K562 (cell line): Measurements from ENCODE around the gene DDX5.

ENCODE experiments used
- ARHGAP35 ChIP-seq: fragments of 450-650 bp; IDR thresholded peaks from 2 replicates; pipeline ENCODE4 v1.6.1; 2018; ENCODE audit not compliant: partially characterized antibody
- EGR1 ChIP-seq: fragments of 450-650 bp; conservative IDR thresholded peaks from 2 replicates; pipeline ENCODE4 v1.6.1; 2017; ENCODE audit warnings: mild to moderate bottlenecking
- EP300 ChIP-seq: IDR thresholded peaks from 2 replicates; pipeline ENCODE4 v1.6.1; 2012; ENCODE audit warnings: low read length, improper control_type of control experiment
- FOXJ3 ChIP-seq: sonication (generic); formaldehyde crosslinking; IDR thresholded peaks from 2 replicates; pipeline ENCODE4 v1.4.0; 2020; ENCODE audit warnings: mild to moderate bottlenecking, missing genetic modification reagents
- JUND ChIP-seq, 2 experiments: IDR thresholded peaks; 2 replicates in 1 of 2; 3 replicates in 1 of 2; pipeline ENCODE4 v1.6.1; 2011; ENCODE audit warnings: borderline replicate concordance in 2 of 2, low read depth in 2 of 2, low read length in 2 of 2, improper control_type of control experiment in 1 of 2, missing biosample characterization in 1 of 2, missing genetic modification characterization in 1 of 2, missing genetic modification reagents in 1 of 2
- NR0B1 ChIP-seq: fragments of 450-650 bp; IDR thresholded peaks from one replicate; pipeline ENCODE4 v1.6.1; 2018; ENCODE audit warnings: mild to moderate bottlenecking, moderate library complexity; ENCODE audit not compliant: partially characterized antibody
- POLR2A ChIP-seq: fragments of 450-650 bp; conservative IDR thresholded peaks from 2 replicates; pipeline ENCODE4 v1.6.1; 2016
- SAFB2 ChIP-seq: fragments of 200-400 bp; formaldehyde crosslinking; IDR thresholded peaks from 2 replicates; pipeline ENCODE4 v1.6.1; 2018; ENCODE audit warnings: borderline replicate concordance, low read length, low read depth, moderate library complexity; ENCODE audit not compliant: severe bottlenecking
- SP1 ChIP-seq: sonication (generic); formaldehyde crosslinking; IDR thresholded peaks from 2 replicates; pipeline ENCODE4 v1.8.1; 2022; ENCODE audit warnings: mild to moderate bottlenecking, missing genetic modification reagents
- ZBTB2 ChIP-seq: fragments of 450-650 bp; IDR thresholded peaks from 2 replicates; pipeline ENCODE4 v1.6.1; 2016; ENCODE audit warnings: antibody characterized with exemption
- ZFP36 ChIP-seq: fragments of 150-350 bp; IDR thresholded peaks from 2 replicates; pipeline ENCODE4 v1.6.1; 2018; ENCODE audit warnings: low read length, low read depth; ENCODE audit not compliant: partially characterized antibody
- ZNF274 ChIP-seq: IDR thresholded peaks from 2 replicates; pipeline ENCODE4 v1.6.1; 2011; ENCODE audit warnings: low read depth, mild to moderate bottlenecking, low read length, moderate library complexity, borderline replicate concordance
- ZNF639 ChIP-seq, 2 experiments: fragments of 200-800 bp in 1 of 2; sonication (Bioruptor generic) in 1 of 2; sonication (generic) in 1 of 2; formaldehyde crosslinking in 1 of 2; IDR thresholded peaks in 1 of 2; conservative IDR thresholded peaks in 1 of 2; 2 replicates each; pipeline versions ENCODE4 v1.5.0 to v1.6.1; 2016 to 2020; ENCODE audit warnings: missing compliant biosample characterization in 1 of 2, missing genetic modification characterization in 1 of 2, missing genetic modification reagents in 1 of 2
- TF ChIP-seq, protein P1 (sequence below), 3 experiments: IDR thresholded peaks in 2 of 3; conservative IDR thresholded peaks in 1 of 3; 2 replicates each; pipeline ENCODE4 v1.5.1; 2011 to 2012; ENCODE audit warnings: low read length in 3 of 3, mild to moderate bottlenecking in 3 of 3, control low read depth in 2 of 3, improper control_type of control experiment in 1 of 3, inconsistent platforms in 1 of 3, low read depth in 1 of 3, mixed read lengths in 1 of 3, moderate library complexity in 1 of 3; ENCODE audit not compliant: insufficient read depth in 2 of 3

- TF ChIP-seq ZFP36 (no peak), ZBTB2 (no peak), EGR1 (no peak), ZNF274 (no peak), ARHGAP35 (no peak), SP1 (CRISPR knock-in tag) (no peak), NR0B1 (no peak), POLR2A (no peak), SAFB2 (no peak), JUND (IDR thresholded peaks at IDR 0.05; ENCODE audit: borderline replicate concordance, low read depth, low read length) (no peak), JUND (tag; IDR thresholded peaks at IDR 0.05; ENCODE audit: borderline replicate concordance, low read depth, low read length) (no peak), FOXJ3 (no peak), EP300 (no peak), ZNF639 (CRISPR knock-in tag; conservative IDR thresholded peaks at IDR 0.05 in 1 of 2, IDR thresholded peaks at IDR 0.05 in 1 of 2) (no peak)
- TF ChIP-seq, protein P1, sequence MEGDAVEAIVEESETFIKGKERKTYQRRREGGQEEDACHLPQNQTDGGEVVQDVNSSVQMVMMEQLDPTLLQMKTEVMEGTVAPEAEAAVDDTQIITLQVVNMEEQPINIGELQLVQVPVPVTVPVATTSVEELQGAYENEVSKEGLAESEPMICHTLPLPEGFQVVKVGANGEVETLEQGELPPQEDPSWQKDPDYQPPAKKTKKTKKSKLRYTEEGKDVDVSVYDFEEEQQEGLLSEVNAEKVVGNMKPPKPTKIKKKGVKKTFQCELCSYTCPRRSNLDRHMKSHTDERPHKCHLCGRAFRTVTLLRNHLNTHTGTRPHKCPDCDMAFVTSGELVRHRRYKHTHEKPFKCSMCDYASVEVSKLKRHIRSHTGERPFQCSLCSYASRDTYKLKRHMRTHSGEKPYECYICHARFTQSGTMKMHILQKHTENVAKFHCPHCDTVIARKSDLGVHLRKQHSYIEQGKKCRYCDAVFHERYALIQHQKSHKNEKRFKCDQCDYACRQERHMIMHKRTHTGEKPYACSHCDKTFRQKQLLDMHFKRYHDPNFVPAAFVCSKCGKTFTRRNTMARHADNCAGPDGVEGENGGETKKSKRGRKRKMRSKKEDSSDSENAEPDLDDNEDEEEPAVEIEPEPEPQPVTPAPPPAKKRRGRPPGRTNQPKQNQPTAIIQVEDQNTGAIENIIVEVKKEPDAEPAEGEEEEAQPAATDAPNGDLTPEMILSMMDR (IDR thresholded peaks at IDR 0.05 in 2 of 3, conservative IDR thresholded peaks at IDR 0.05 in 1 of 3; ENCODE audit: insufficient read depth in 2 of 3, low read depth in 1 of 3, low read length in 3 of 3): no peak
These were observed 17.8 kb downstream of the DDX5 start for GRCh38 chr17:64488301-64488700.
